Adrenal gland (tissue), 12 donors: ENCODE measurements around the gene HHAT. TPM values are rescaled to one million over a fixed set of nuclear protein-coding genes. Genes with fewer than 3 reads are reported as not detected.

Experiments
- DNase-seq, 7 donors: peaks; one replicate each; pipeline ENCODE4 v3.0.0-alpha.2; 2019 to 2020
- H3K27ac ChIP-seq, 5 donors: fragments of 200-600 bp; sonication (generic) in 4 of 5; 1 replicate in 3 of 5; 2 replicates in 2 of 5; pipeline versions ENCODE4 v1.5.1 to v1.8.0; 2016 to 2020; ENCODE audit warnings: mild to moderate bottlenecking in 1 of 5
- H3K27me3 ChIP-seq: fragments of 200-600 bp; 2 replicates; pipeline ENCODE4 v1.8.0; 2021
- H3K36me3 ChIP-seq, 2 donors: fragments of 200-600 bp; replicated peaks in 1 of 2; 1 replicate in 1 of 2; 2 replicates in 1 of 2; pipeline versions ENCODE4 v1.5.1 to v1.8.0; 2018 to 2022
- H3K4me1 ChIP-seq, 2 donors: fragments of 200-600 bp; replicated peaks in 1 of 2; 1 replicate in 1 of 2; 2 replicates in 1 of 2; pipeline versions ENCODE4 v1.5.1 to v1.8.0; 2018 to 2021
- H3K4me3 ChIP-seq, 4 donors: fragments of 200-600 bp; sonication (generic) in 3 of 4; one replicate each; pipeline ENCODE4 v1.5.1; 2016 to 2018
- H3K9me3 ChIP-seq, 3 donors: fragments of 200-600 bp; sonication (generic) in 1 of 3; replicated peaks in 1 of 3; 1 replicate in 2 of 3; 2 replicates in 1 of 3; pipeline versions ENCODE4 v1.5.1 to v1.8.0; 2016 to 2021
- POLR2A ChIP-seq, 2 donors: fragments of 450-650 bp; IDR thresholded peaks; one replicate each; pipeline ENCODE4 v1.6.1; 2017; ENCODE audit warnings: antibody characterized with exemption in 2 of 2, mild to moderate bottlenecking in 2 of 2, moderate library complexity in 1 of 2
- WGBS, 4 donors: extraction: QIAGEN DNeasy Blood & Tissue Kit in 2 of 4; methylation state at CpG; one replicate each; pipeline versions ENCODE4 v1.1.5 to v1.1.7; 2013 to 2017; 5-methylcytosine and 5-hydroxymethylcytosine counted together
- intact Hi-C, 2 donors: fragments of 100-400 bp; cut with DNase I; formaldehyde crosslinking; loops; one replicate each; pipeline versions ENCODE4 v1.14.1 to v1.15.0; 2022 to 2023
- polyA plus RNA-seq, 3 donors: library from polyadenylated mRNA; stranded (reverse); fragments of 200-250 nt in 2 of 3; fragments of 350-450 nt in 1 of 3; fragmentation: Illumina TruSeq in 1 of 3; extraction: RNeasy Lipid Tissue Mini Kit (QIAGEN cat#74804) in 1 of 3; gene quantifications; one replicate each; pipeline ENCODE4 v1.2.3, GENCODE V29; 2013 to 2014
- total RNA-seq, 9 donors: library from RNA; depleted of rRNA in 4 of 9; stranded (reverse); fragments of >200 nt in 4 of 9; fragments of 120-200 nt in 1 of 9; fragmentation: NEBNext Ultra II Directional in 1 of 9; extraction: Animal tissue kit (Norgen Biotek cat#: 25700) in 1 of 9; gene quantifications; one replicate each; pipeline versions ENCODE4 v1.1.0 to v1.2.4, GENCODE V29; 2013 to 2023
- TF ChIP-seq, protein P1 (sequence below), 6 experiments: fragments of 450-650 bp in 4 of 6; fragments of 200-600 bp in 2 of 6; sonication (generic) in 1 of 6; IDR thresholded peaks; 1 replicate in 5 of 6; 2 replicates in 1 of 6; pipeline versions ENCODE4 v1.5.1 to v1.8.0; 2016 to 2021; ENCODE audit warnings: antibody characterized with exemption in 6 of 6, mild to moderate bottlenecking in 2 of 6, moderate library complexity in 1 of 6
- donor health status: healthy with polysubstance abuse.
- donor health status: Bipolar disorder and iron deficiency.
- donor health status: DM: yes; HTN: yes; CAD: no.
- donor health status: DM: no; HTN: no; CAD: no.
- donor health status: DM: no; HTN: no; CAD: no.
- donor health status: DM: yes; HTN: yes; CAD: no.

HHAT gene
- total and polyA plus RNA-seq, 12 donors = 3.1 to 26.7 (median 12.3) TPM

GRCh38 chr1:210483821-210484220, 155.1 kb downstream of the HHAT start:
- H3K4me1 ChIP-seq = no peaks in the 10 kb centered on the region
- 59 to 68% (median 64%) methylated on average over 2 of the region's 2 CpGs for WGBS, 4 donors
- no peak for DNase-seq

GRCh38 chr1:210487021-210487420, 158.3 kb downstream of the HHAT start:
- H3K36me3 ChIP-seq = no peaks in the 10 kb centered on the region
- no peaks in the 10 kb centered on the region for H3K9me3 ChIP-seq
- no peak overlapping the region for H3K4me3 ChIP-seq
- H3K27me3 ChIP-seq = no peaks in the 10 kb centered on the region
- TF ChIP-seq, protein P1, sequence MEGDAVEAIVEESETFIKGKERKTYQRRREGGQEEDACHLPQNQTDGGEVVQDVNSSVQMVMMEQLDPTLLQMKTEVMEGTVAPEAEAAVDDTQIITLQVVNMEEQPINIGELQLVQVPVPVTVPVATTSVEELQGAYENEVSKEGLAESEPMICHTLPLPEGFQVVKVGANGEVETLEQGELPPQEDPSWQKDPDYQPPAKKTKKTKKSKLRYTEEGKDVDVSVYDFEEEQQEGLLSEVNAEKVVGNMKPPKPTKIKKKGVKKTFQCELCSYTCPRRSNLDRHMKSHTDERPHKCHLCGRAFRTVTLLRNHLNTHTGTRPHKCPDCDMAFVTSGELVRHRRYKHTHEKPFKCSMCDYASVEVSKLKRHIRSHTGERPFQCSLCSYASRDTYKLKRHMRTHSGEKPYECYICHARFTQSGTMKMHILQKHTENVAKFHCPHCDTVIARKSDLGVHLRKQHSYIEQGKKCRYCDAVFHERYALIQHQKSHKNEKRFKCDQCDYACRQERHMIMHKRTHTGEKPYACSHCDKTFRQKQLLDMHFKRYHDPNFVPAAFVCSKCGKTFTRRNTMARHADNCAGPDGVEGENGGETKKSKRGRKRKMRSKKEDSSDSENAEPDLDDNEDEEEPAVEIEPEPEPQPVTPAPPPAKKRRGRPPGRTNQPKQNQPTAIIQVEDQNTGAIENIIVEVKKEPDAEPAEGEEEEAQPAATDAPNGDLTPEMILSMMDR (IDR thresholded peaks at IDR 0.05) = no peak
- no peak for TF ChIP-seq POLR2A (IDR thresholded peaks at IDR 0.05)
- H3K4me1 ChIP-seq = no peaks in the 10 kb centered on the region
- WGBS, 4 donors = 86 to 90% (median 89%) methylated on average over 2 of the region's 2 CpGs
- no peak for DNase-seq
- intact Hi-C loops = no loop called here
- H3K27ac ChIP-seq = no peak overlapping the region

More at GRCh38 chr1:210483821-210484220, 155.1 kb downstream of the HHAT start:
- intact Hi-C loops = no loop called here
- no peak for TF ChIP-seq POLR2A (IDR thresholded peaks at IDR 0.05)
- TF ChIP-seq, protein P1 (IDR thresholded peaks at IDR 0.05) = no peak
- Histone ChIP-seq H3K4me3 (no peak overlapping the region), H3K36me3 (no peaks in the 10 kb centered on the region), H3K27ac (no peak overlapping the region), H3K9me3 (no peaks in the 10 kb centered on the region), H3K27me3 (no peaks in the 10 kb centered on the region)

- intact Hi-C loops = no loop called here
- Histone ChIP-seq H3K9me3 (no peaks in the 10 kb centered on the region), H3K27ac (no peak overlapping the region), H3K4me3 (no peak overlapping the region), H3K4me1 (no peaks in the 10 kb centered on the region), H3K27me3 (no peaks in the 10 kb centered on the region), H3K36me3 (no peaks in the 10 kb centered on the region)
- DNase-seq = no peak
- 0 to 85% (median 60%) methylated on average over 1 of the region's 1 CpG for WGBS, 4 donors
- no peak for TF ChIP-seq POLR2A (IDR thresholded peaks at IDR 0.05)
- TF ChIP-seq, protein P1 (IDR thresholded peaks at IDR 0.05) = no peak
Observed at GRCh38 chr1:210489491-210489890, 160.8 kb downstream of the HHAT start.

DNA sequence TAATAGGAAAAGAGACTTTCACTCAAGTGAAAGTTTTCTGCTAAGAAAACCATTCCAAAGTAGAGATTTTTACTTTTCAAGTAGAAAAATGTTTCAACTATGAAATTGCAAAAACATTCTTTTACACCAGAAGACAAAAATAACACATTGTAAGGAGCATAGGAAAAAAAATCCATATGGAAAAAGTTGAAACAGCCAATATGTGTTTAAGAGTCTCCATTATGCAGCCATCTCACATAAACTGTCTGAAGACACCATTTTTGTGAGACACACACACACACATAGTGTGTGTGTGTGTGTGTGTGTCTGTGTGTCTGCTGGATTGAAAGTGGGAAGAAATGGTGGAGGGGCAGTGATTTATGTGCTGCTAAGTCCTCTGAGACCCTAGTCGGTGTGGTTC, 162.1 kb downstream of the HHAT start:
- 27 to 89% (median 66%) methylated on average over 1 of the region's 1 CpG for WGBS, 4 donors
- H3K27ac ChIP-seq = no peak overlapping the region
- no peaks in the 10 kb centered on the region for H3K9me3 ChIP-seq
- intact Hi-C loops = no loop called here
- no peaks in the 10 kb centered on the region for H3K27me3 ChIP-seq
- TF ChIP-seq POLR2A (IDR thresholded peaks at IDR 0.05) = no peak
- TF ChIP-seq, protein P1 (IDR thresholded peaks at IDR 0.05) = no peak
- no peaks in the 10 kb centered on the region for H3K4me1 ChIP-seq
- H3K36me3 ChIP-seq = no peaks in the 10 kb centered on the region
- DNase-seq = no peak
- no peak overlapping the region for H3K4me3 ChIP-seq
